ENCODE measurements around the gene ALAS1.

DNA sequence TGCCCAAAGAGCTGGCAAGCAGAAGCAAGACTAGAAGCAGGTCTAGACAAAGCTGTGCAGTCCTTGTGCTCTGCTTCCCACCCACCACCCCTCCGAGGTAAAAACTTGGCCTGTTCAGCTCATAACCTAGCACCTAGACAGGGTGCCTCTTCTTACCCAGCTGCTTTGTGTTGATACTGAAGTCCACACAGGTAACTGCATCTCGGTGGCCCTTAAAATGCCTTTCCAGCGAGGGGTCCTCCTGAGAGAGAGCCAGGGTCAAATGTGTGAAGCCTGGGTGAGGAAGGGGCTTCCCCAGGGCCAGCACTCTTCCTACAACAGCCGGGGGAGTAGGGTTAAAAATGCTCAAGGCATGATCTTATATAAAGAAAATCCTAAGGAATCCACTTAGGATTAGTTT, 47.1 kb upstream of the ALAS1 start:
- no peak for TF ChIP-seq EZH2 (IDR thresholded peaks at IDR 0.05; ENCODE audit: borderline replicate concordance, low read length)
- TF ChIP-seq CTCF (IDR thresholded peaks at IDR 0.05; ENCODE audit: low read length): no peak
